ENCODE data around the gene PTK7. TPM values are rescaled to one million over a fixed set of nuclear protein-coding genes. Genes with fewer than 3 reads are reported as not detected.

Gene PTK7
- total RNA-seq, 1 experiment from 2014 or later: 105 TPM

- H3K4me2 ChIP-seq (ENCODE audit: low read length): no peak overlapping the region
- H3K9ac ChIP-seq (ENCODE audit: low read length): no peak overlapping the region
- H4K20me1 ChIP-seq (ENCODE audit: insufficient read depth): no peaks in the 10 kb centered on the region
- H3K4me1 ChIP-seq (ENCODE audit: control insufficient read depth in 1 of 2, insufficient read depth in 2 of 2, low read length in 2 of 2): peaks cover 44 to 47% of the 10 kb centered on the region in 2 experiments
- H3K9me3 ChIP-seq (ENCODE audit: control insufficient read depth in 1 of 2, insufficient read depth in 1 of 2, low read depth in 1 of 2, low read length in 2 of 2): no peaks in the 10 kb centered on the region
- no peak overlapping the region for H2AFZ ChIP-seq (ENCODE audit: low read depth, low read length, poor library complexity, severe bottlenecking)
- H3K79me2 ChIP-seq (ENCODE audit: insufficient read depth, low read length): peaks cover 30% of the 10 kb centered on the region; the same call in 1 of the 2 replicates
- TF ChIP-seq SIN3A (IDR thresholded peaks at IDR 0.05; ENCODE audit: low read depth) (no peak), SRF (IDR thresholded peaks at IDR 0.05; ENCODE audit: low read depth) (no peak), REST (IDR thresholded peaks at IDR 0.05; ENCODE audit: low read depth) (no peak), CEBPB (IDR thresholded peaks at IDR 0.05; ENCODE audit: low read depth) (no peak), TCF7L2 (IDR thresholded peaks at IDR 0.05; ENCODE audit: borderline replicate concordance, extremely low read depth, insufficient read depth, insufficient read length) (no peak), POLR2AphosphoS5 (IDR thresholded peaks at IDR 0.05; ENCODE audit: low read depth, low read length) (no peak), ZNF274 (IDR thresholded peaks at IDR 0.05; ENCODE audit: low read depth, low read length) (no peak), EZH2 (IDR thresholded peaks at IDR 0.05) (no peak), ATF3 (IDR thresholded peaks at IDR 0.05) (no peak), FOSL1 (IDR thresholded peaks at IDR 0.05; ENCODE audit: low read depth) (no peak), ELF1 (IDR thresholded peaks at IDR 0.05; ENCODE audit: borderline replicate concordance, low read depth) (no peak), SP1 (IDR thresholded peaks at IDR 0.05; ENCODE audit: low read depth) (no peak), ZBTB33 (IDR thresholded peaks at IDR 0.05; ENCODE audit: extremely low read depth, insufficient replicate concordance, low read length) (no peak), EZH2phosphoT487 (IDR thresholded peaks at IDR 0.05; ENCODE audit: borderline replicate concordance) (no peak)
- no TSS peak for BruUV-seq (replicated peaks)
- no peaks in the 10 kb centered on the region for H3K27me3 ChIP-seq (ENCODE audit: insufficient read depth, low read length)
- H3K36me3 ChIP-seq (ENCODE audit: control insufficient read depth in 1 of 2, insufficient read depth in 2 of 2, low read length in 2 of 2): peaks cover 2 to 4% of the 10 kb centered on the region in 2 experiments; a peak in 2 of 4 replicates
- H3K9me2 ChIP-seq (ENCODE audit: insufficient read depth): no peaks in the 10 kb centered on the region
- H3K27ac ChIP-seq (ENCODE audit: low read depth, low read length): no peak overlapping the region
- RAD21 ChIA-PET (ENCODE audit: low non-redundant PET in 1 of 2, low total read pairs in 2 of 2, uncharacterized antibody in 2 of 2, unreplicated experiment in 2 of 2): no interaction called here
- H3K4me3 ChIP-seq (replicated peaks in 1 of 2; ENCODE audit: low read depth in 1 of 2, low read length in 2 of 2): no peak overlapping the region
- POLR2A ChIA-PET: no interaction called here
- intact Hi-C loops (cut with micrococcal nuclease): no loop called here
- ATAC-seq (no peak), DNase-seq (ENCODE audit: low read depth, low spot score) (no peak)
- CTCF ChIA-PET: no interaction called here
Observed at GRCh38 chr6:43127877-43128276, 51.8 kb downstream of the PTK7 start.
